Measurements from ENCODE around the gene KCNN1. TPM values are rescaled to one million over a fixed set of nuclear protein-coding genes. Genes with fewer than 3 reads are reported as not detected.

Gene KCNN1
- total RNA-seq, 4 donors from 2014 or later, result 0.36 TPM; not detected in 3

DNA sequence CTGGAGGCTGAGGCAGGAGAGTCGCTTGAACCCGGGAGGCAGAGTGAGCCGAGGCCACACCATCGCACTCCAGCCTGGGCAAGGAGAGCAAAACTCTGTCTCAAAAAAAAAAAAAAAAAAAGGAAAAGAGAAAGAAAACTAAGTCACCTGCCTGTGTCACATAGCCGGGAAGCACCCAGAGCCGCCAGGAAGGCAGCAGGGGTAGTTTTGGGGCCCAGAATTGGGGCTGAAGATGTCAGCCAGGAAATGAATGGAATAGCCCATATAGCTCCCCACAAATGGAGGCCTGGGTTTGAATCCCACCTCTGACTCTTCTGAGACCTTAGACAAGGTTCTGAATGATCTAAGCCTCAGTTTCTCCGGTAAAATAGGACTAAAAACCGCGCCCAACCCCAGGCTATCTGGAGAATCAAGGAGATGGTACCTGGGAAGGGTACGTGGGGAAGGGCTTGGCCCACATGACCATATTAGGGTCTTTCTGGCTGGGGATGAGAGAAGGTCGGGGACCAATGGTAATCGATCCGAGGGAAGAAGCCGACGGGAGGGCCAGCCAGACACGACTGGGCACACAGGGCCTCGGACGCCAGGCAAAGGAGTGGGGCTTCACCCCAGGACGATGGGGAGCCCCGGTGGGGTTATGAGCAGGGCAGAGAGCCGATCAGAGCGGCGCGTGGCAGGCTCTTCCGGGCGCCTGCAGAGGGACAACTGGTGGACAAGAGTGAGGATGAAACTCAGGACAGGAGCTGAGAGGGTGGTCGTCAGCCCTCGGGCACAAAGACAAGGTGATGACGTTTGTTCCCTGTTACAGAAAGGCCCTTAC, 19.7 kb upstream of the KCNN1 start:
- intact Hi-C loops (cut with DNase I; ENCODE audit: low total_unique reads), result loop anchor here (10.0 kb wide), 1 partner anchor 118 kb away; no protein-coding TSS in a partner anchor
- H3K4me3 ChIP-seq (ENCODE audit: low read depth, poor library complexity, severe bottlenecking), result no peak overlapping the region
- no peak for DNase-seq (ENCODE audit: low spot score in 2 of 2)
- TF ChIP-seq, protein P1, sequence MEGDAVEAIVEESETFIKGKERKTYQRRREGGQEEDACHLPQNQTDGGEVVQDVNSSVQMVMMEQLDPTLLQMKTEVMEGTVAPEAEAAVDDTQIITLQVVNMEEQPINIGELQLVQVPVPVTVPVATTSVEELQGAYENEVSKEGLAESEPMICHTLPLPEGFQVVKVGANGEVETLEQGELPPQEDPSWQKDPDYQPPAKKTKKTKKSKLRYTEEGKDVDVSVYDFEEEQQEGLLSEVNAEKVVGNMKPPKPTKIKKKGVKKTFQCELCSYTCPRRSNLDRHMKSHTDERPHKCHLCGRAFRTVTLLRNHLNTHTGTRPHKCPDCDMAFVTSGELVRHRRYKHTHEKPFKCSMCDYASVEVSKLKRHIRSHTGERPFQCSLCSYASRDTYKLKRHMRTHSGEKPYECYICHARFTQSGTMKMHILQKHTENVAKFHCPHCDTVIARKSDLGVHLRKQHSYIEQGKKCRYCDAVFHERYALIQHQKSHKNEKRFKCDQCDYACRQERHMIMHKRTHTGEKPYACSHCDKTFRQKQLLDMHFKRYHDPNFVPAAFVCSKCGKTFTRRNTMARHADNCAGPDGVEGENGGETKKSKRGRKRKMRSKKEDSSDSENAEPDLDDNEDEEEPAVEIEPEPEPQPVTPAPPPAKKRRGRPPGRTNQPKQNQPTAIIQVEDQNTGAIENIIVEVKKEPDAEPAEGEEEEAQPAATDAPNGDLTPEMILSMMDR (IDR thresholded peaks at IDR 0.05), result no peak
- TF ChIP-seq POLR2A (IDR thresholded peaks at IDR 0.05), result no peak
- WGBS, 2 donors, result 17 to 20% methylated on average over 24 to 29 of the region's 29 CpGs

DNA sequence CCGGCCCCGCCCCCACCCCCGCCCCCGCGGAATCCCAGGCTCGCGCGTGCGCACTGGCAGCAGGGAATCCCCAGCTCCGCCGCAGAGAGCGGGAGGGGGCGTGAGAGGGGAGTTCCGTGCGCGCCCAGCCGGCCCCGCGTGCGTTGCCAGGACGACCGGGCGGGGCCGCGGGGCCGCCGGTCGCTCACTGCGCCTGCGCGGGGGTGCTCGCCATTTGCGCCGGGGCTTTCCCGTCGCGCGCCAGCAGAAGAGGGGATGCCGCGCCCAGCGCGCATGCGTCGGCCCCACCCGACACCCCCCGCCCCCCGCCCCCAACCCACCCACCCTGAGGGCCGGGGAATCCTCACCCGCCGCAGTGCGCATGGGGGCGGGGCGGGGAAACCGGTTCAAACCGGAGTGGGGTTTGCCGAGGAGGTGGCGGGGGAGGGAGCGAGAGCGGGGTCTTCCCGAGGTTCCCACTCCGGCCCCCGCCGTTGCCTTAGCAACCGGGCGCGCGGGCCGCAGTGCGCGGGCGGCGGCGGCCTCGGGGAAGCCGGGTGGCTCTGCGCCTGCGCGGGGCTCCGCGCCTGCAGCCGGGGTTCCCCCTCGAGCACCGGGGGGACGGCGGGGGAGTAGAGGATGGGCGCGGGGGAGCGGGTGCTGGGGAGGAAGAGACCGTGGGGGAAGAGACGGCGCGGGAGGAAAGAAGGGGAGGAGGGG, 18.9 kb upstream of the KCNN1 start:
- intact Hi-C loops (cut with DNase I; ENCODE audit: low total_unique reads), result loop anchor here (10.0 kb wide), 1 partner anchor 117 kb away; no protein-coding TSS in a partner anchor
- H3K4me3 ChIP-seq (ENCODE audit: low read depth, poor library complexity, severe bottlenecking), result peak overlapping the region; percentile 35
- peak; percentile 84 to 97 for DNase-seq (ENCODE audit: low spot score in 2 of 2)
- TF ChIP-seq, protein P1 (IDR thresholded peaks at IDR 0.05), result no peak
- no peak for TF ChIP-seq POLR2A (IDR thresholded peaks at IDR 0.05)
- WGBS, 2 donors, result 2% methylated on average over 47 of the region's 92 CpGs; no CpG with 5 or more reads in 1 of the 2 donors

DNA sequence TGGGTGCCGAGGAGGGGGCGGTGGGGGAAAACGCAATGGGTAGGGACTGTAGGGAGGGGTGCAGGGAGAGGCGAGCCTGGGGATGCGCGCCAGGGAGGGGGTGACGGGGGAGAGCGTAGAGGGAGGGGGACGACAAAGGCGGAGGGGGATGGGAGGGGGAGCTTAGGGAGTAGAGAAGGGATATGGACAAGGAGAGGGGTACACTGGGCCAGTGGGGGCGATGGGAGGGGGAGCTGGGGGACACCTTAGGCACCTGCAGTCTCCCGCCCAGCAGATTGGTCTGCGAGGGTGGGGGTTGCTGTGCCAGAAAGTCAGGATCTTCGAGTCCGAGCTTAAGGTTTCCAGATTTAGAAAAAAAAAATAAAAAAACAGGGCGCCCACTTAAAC, 18.4 kb upstream of the KCNN1 start:
- H3K4me3 ChIP-seq (ENCODE audit: low read depth, poor library complexity, severe bottlenecking), result no peak overlapping the region
- intact Hi-C loops (cut with DNase I; ENCODE audit: low total_unique reads), result loop anchor here (10.0 kb wide), 1 partner anchor 116 kb away; no protein-coding TSS in a partner anchor
- 0% methylated on average over 7 to 16 of the region's 16 CpGs for WGBS, 2 donors
- TF ChIP-seq, protein P1 (IDR thresholded peaks at IDR 0.05), result no peak
- no peak for TF ChIP-seq POLR2A (IDR thresholded peaks at IDR 0.05)
- DNase-seq (ENCODE audit: low spot score in 2 of 2), result no peak

DNA sequence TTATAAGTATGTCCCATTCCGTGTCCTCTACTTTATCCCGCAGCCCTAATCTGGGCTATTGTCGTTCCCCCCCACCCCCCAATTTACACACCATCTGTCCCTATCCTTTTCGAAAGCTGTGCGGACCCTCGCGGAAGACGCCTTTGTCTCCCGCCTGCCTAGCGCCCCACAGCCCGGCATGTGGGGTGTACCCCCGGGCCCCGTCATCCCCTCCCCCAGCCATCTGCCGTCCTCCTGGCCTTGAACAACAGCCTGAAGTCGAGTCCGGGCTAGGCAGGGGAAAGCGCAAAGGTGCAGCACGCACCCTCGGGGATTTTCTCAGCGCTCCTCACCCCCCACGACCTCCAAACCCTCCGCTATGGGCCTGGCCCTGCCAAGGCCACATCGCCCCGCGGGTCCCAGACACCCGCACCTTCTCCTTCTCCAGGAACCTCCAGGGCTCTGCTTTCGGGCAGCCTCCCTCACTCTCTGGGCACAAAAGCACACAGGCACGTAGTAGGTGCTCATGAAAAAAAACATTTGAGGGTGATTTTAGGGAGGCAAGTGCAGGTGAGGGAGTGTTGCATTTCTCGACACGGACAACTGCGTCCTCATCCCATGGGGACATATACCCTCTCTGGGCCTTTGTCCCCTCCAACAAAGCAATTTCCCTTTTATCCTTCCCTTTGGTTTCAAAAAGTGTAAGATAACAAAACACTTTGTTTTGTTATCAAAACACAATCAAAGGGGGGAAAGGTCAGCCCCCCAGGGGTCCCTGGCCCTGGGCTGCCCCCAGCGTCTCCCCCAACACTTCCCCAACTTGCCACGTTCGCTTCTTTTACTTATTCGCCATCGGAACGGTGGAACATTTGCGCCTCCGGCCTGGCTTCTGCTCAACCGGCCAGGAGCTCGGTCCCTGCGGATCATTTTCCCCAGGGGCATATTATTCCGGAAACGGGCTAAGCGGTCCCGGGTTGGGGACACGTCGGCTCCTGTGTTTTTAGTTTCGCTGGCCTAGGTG, 17.7 kb upstream of the KCNN1 start:
- intact Hi-C loops (cut with DNase I; ENCODE audit: low total_unique reads), result loop anchor here (10.0 kb wide), 1 partner anchor 116 kb away; no protein-coding TSS in a partner anchor
- no peak for TF ChIP-seq POLR2A (IDR thresholded peaks at IDR 0.05)
- TF ChIP-seq, protein P1 (IDR thresholded peaks at IDR 0.05), result no peak
- no peak for DNase-seq (ENCODE audit: low spot score in 2 of 2)
- H3K4me3 ChIP-seq (ENCODE audit: low read depth, poor library complexity, severe bottlenecking), result no peak overlapping the region
- 13 to 19% methylated on average over 40 to 49 of the region's 49 CpGs for WGBS, 2 donors

DNA sequence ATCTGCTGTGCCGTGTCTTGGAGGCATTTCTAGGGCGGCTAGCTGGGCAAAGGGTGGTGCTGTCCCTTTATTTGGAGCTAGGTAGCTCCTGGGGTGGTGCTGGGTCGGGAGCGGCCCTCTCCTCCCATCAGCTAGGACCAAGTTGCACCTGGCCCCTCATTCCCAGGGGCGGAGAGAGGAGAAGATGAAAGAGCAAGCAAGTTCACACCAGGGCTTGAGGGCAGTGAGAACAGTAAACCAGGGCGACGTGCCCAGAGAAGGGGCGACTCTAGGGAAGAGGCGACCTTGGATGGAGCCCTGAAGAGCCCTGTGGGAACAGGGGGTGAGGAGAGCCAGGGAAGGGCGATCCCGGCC, 17.0 kb upstream of the KCNN1 start:
- no peak for TF ChIP-seq POLR2A (IDR thresholded peaks at IDR 0.05)
- TF ChIP-seq, protein P1 (IDR thresholded peaks at IDR 0.05), result no peak
- WGBS, 2 donors, result 10% methylated on average over 11 of the region's 11 CpGs
- no peak overlapping the region for H3K4me3 ChIP-seq (ENCODE audit: low read depth, poor library complexity, severe bottlenecking)
- DNase-seq (ENCODE audit: low spot score in 2 of 2), result no peak
- intact Hi-C loops (cut with DNase I; ENCODE audit: low total_unique reads), result loop anchor here (10.0 kb wide), 1 partner anchor 115 kb away; no protein-coding TSS in a partner anchor

All from lower leg skin (tissue), 4 donors.